SK-N-SH (cell line): Measurements from ENCODE around the gene PRR33.

Experiments used
- CTCF ChIP-seq: fragments of 200-600 bp; sonication (generic); IDR thresholded peaks from 2 replicates; pipeline ENCODE4 v1.6.1; 2017; ENCODE audit warnings: antibody characterized with exemption, mild to moderate bottlenecking, moderate library complexity
- ELF1 ChIP-seq: IDR thresholded peaks from 2 replicates; pipeline ENCODE4 v1.4.0; 2012
- FOXM1 ChIP-seq: IDR thresholded peaks from 2 replicates; pipeline ENCODE4 v1.4.0; 2012; ENCODE audit warnings: low read depth, mild to moderate bottlenecking
- IRF3 ChIP-seq: fragments of 150-350 bp; IDR thresholded peaks from 2 replicates; pipeline ENCODE4 v1.6.1; 2016; ENCODE audit warnings: mild to moderate bottlenecking, low read depth, low read length
- MAX ChIP-seq: IDR thresholded peaks from 2 replicates; pipeline ENCODE4 v1.4.0; 2012; ENCODE audit warnings: low read depth
- MXI1 ChIP-seq: IDR thresholded peaks from 2 replicates; pipeline ENCODE4 v1.6.1; 2012; ENCODE audit warnings: mild to moderate bottlenecking, low read depth, low read length, improper control_type of control experiment
- POLR2AphosphoS5 ChIP-seq: IDR thresholded peaks from 2 replicates; pipeline ENCODE4 v1.6.1; 2012; ENCODE audit warnings: low read depth, low read length
- RAD21 ChIP-seq: IDR thresholded peaks from 2 replicates; pipeline ENCODE4 v1.6.1; 2012; ENCODE audit warnings: mild to moderate bottlenecking, low read length
- RCOR1 ChIP-seq: fragments of 150-350 bp; IDR thresholded peaks from 2 replicates; pipeline ENCODE4 v1.6.1; 2017; ENCODE audit warnings: antibody characterized with exemption, low read length
- RFX5 ChIP-seq: IDR thresholded peaks from 2 replicates; pipeline ENCODE4 v1.6.1; 2012; ENCODE audit warnings: mild to moderate bottlenecking, improper control_type of control experiment, low read length
- SIN3A ChIP-seq: IDR thresholded peaks from 2 replicates; pipeline ENCODE4 v1.6.1; 2012; ENCODE audit warnings: low read depth, mild to moderate bottlenecking, low read length, moderate library complexity, borderline replicate concordance
- TAF1 ChIP-seq: IDR thresholded peaks from 2 replicates; pipeline ENCODE4 v1.6.1; 2012; ENCODE audit warnings: low read depth, mild to moderate bottlenecking, low read length, moderate library complexity, borderline replicate concordance
- ZBTB33 ChIP-seq: IDR thresholded peaks from 2 replicates; pipeline ENCODE4 v1.4.0; 2012; ENCODE audit warnings: low read depth, borderline replicate concordance

GRCh38 chr11:1921574-1922141 lies 30.0 kb upstream of the PRR33 start:
- TF ChIP-seq CTCF (no peak), ELF1 (no peak), TAF1 (no peak), FOXM1 (no peak), ZBTB33 (no peak), RAD21 (no peak), MXI1 (peak; percentile 53; the same call in 1 of the 2 replicates), RFX5 (no peak), SIN3A (no peak), POLR2AphosphoS5 (no peak), MAX (no peak), RCOR1 (no peak), IRF3 (no peak)
